Hippocampal formation (tissue), 2 donors: Measurements from ENCODE around the gene DNAAF1.
A peak's percentile ranks its signal among the peaks of the same experiment; 100 is the strongest.
"Not testable (repeated sequence)": the region's sequence is repeated elsewhere in the genome, so short reads cannot be mapped to it uniquely, and the experiment has no call there.

ENCODE experiments used
- DNase-seq, 2 donors: peaks; one replicate each; lab custom pipeline; 2025; lab: John Stamatoyannopoulos, UW

DNAAF1 gene

DNA sequence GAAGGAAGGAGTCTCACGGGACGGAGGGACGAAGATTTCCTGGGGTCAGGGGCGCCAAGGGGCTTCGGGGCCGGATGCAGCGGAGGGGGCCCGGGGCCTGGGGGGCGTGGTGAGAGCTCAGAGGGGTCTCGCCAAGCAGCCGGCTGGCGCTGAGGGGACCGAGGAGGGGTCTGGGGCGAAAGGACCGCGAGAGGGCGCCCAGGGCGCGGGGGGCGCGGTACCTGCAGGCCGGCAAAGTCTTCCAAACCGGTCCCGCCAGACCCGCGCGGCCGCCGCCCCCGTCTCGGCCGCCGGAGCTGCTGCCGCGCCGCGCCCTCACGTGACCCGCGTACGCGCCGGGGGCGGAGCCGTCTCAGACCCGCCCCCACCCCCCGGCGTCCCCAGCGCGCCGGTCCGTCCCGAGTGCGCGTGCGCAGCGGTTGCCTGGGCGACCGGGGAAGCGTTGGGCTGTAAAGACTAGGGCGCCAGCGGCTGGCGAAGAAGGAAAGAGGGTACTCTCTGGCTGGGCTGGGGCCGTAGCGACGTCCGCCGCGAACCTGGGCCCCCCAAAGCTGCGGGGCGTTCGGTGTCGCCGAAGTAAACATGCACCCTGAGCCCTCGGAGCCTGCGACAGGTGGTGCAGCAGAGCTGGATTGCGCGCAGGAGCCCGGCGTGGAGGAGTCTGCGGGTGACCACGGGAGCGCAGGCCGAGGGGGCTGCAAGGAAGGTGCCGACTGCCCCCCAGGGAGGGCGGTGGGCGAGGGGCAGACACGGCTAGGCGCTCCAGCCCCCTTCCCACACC, at the start of gene DNAAF1, which contains the start of gene HSDL1:
Gene DNAAF1, plus strand, starts transcription at position 450 of the 781 bp plus-strand sequence. Its CDS starts 133 bp downstream, at position 583.
Gene HSDL1, minus strand, starts transcription at position 319 of the 781 bp plus-strand sequence. CDS start 13,856 bp downstream, outside the sequence.
- peak; percentile 73 to 85 for DNase-seq

- DNase-seq: no peak
These were observed 49.6 kb upstream of the DNAAF1 start for GRCh38 chr16:84095466-84095865.

GRCh38 chr16:84096447-84097005, 48.6 kb upstream of the DNAAF1 start:
- DNase-seq: no peak

DNA sequence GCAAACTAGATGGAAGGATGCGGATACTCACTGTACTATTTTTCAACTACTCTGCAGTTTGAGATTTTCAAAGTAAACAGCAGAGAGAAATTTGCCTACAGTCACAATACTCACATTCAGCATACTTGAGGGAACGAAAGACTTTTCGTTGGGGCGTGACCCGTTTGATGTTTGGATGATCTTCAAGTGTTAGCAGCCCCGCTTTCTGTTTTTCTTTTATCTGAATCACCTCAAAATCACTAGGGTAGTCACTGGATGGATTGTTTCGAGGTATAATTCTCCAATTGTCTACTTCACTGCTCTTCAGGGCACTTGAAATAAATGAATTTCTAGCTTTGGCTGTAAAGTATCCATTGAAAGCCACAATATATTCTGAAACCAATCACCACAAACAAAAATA, 46.2 kb upstream of the DNAAF1 start:
- no peak for DNase-seq

DNA sequence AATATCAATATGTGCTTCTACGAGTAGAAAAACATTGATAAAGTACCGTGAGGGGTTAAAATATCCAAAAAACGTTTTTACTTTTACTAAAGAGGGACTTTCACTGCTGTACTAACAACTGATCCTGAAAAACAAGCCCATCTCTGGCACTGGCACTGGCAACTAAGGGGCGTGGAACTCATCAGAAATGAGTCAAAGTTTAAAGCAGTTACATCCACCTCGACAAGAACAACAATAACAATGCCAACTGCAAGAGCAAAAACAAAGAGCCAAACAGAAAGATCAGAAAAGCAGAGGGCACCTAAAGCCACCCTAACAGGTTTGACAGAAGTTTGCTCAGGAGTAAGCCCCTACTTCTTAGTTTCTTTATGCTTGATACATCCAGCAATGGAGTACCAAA, 41.4 kb upstream of the DNAAF1 start:
- no peak for DNase-seq

DNA sequence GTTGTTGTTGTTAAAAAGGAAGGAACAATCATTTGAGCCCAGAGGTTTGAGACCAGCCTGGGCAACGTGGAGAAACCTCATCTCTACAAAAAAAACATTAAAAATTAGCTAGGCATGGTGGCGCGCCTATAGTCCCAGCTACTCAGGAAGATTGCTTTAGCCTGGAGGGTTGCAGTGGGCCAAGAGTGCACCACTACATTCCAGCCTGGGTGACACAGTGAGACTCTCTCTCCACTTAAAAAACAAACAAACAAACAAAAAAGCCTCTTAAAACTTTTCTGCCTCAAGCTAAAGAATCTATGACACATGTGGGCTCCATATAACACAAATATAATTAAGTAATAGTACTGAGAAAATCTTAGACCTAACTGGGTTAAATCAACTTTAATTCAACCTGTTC, 40.9 kb upstream of the DNAAF1 start:
- no peak for DNase-seq

- DNase-seq: no peak
These were observed 39.8 kb upstream of the DNAAF1 start for GRCh38 chr16:84105301-84105815.

DNA sequence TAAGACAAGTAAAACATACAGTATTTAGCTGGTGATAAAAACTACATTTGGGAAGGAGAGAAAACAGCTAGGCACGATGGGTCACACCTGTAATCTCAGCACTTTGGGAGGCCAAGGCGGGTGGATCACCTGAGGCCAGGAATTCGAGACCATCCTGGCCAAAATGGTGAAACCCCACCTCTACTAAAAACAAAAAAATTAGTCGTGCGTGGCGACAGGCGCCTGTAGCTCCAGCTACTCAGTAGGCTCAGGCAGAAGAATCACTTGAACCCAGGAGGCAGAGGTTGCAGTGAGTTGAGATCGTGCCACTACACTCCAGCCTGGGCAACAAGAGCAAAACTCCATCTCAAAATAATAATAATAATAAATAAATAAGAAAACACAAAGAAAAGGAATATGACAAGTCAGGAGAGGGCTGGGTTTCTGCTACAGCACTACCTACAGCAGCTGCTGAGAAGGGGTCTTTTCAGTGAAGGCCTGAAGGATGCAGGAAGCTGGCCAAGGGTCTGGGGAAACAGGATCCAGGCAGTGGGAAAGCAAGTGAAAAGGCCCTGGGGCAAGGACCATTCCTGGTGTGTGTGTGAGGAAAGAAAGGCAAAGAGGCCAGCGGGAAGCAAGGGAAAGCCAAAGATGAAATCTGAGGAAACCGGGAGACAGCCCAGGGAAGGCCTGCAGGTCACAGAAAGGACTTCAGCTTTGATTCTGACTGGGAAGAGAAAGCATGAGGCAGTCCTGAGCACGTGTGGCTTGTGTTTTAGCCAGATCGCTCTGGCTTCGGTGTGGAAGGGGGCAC, 39.0 kb upstream of the DNAAF1 start:
- DNase-seq: no peak

- DNase-seq: no peak
These were observed 37.2 kb upstream of the DNAAF1 start for GRCh38 chr16:84107921-84108320.

GRCh38 chr16:84109598-84110335, 35.3 kb upstream of the DNAAF1 start:
- DNase-seq: no peak

DNA sequence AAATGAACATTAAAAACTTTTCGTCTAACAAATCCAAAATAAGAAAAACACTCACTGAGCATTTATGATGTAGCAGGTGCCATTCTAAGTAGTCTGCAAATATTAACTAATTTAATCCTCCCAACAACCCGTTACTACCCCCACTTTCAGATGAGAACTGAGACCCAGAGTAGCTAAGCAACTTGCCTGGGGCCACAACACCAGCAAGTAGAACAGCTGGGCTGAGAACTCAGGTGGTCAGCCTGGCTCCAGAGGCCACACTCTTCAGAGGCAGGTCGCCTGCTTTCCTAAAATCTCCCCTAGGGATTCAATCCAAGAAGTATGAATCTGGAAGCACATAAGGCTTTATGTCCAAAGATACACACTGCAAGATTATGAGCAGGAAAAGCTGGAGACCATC, 34.6 kb upstream of the DNAAF1 start:
- no peak for DNase-seq

- DNase-seq: no peak
These were observed 33.6 kb upstream of the DNAAF1 start for GRCh38 chr16:84111525-84111924.

DNA sequence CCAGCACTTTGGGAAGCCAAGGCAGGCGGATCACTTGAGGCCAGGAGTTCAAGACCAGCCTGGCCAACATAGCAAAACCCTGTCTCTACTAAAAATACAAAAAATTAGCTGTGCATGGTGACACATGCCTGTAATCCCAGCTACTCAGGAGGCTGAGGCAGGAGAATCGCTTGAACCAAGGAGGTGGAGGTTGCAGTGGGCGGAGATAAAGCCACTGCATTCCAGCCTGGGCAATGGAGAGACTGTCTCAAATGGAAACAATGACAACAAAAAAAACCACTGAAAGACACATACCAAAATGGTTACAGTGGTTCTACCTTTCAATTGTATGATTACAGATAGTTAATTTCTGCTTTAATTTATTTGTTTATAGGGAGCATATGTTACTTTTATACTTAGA, 33.2 kb upstream of the DNAAF1 start:
- DNase-seq: not testable (repeated sequence)

GRCh38 chr16:84115919-84116719, 29.0 kb upstream of the DNAAF1 start:
- DNase-seq: peak in 1 of 2 donors; percentile 42

- peak; percentile 95 to 96 for DNase-seq
These were observed 28.2 kb upstream of the DNAAF1 start, which contains the start of gene MBTPS1 for GRCh38 chr16:84116720-84117493. TSS of gene MBTPS1 (minus strand) at chr16:84116942. CDS start at chr16:84101783, 15,159 bp downstream.

- DNase-seq: no peak
These were observed 27.6 kb upstream of the DNAAF1 start for GRCh38 chr16:84117494-84117843.

- DNase-seq: not testable (repeated sequence)
These were observed 26.8 kb upstream of the DNAAF1 start for GRCh38 chr16:84118315-84118714.

GRCh38 chr16:84119368-84119767, 25.7 kb upstream of the DNAAF1 start:
- DNase-seq: no peak

GRCh38 chr16:84120023-84120422, 25.1 kb upstream of the DNAAF1 start:
- DNase-seq: no peak

DNA sequence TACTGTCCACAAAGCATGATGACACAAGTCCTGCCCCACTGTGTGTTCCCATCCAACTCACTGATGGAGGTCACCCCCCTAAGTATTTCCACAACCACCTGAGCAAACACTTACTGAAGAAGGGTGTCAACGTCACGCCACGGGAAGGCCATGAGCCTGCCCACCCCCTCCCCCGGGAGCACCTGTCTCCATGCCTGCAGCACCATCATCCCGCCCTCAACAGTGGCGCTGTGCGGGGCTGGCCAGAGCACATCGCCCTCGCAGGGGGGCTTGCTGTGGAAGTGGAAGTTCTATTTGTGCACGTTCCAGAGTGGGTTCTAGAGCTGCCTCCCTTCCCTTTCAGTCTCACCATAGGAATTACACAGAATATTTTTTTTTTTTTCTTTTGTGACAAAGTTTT, 24.1 kb upstream of the DNAAF1 start:
- DNase-seq: no peak
